DND-41 (cell line): ENCODE data around the gene GTPBP4.

Source experiments
- CTCF ChIP-seq: IDR thresholded peaks from 2 replicates; pipeline ENCODE4 v1.5.1; 2012; ENCODE audit warnings: borderline replicate concordance, low read length, moderate library complexity, mild to moderate bottlenecking; ENCODE audit not compliant: poor library complexity, severe bottlenecking; ENCODE audit errors: extremely low read depth
- EZH2 ChIP-seq: IDR thresholded peaks from 3 replicates; pipeline ENCODE4 v1.6.1; 2012; ENCODE audit warnings: borderline replicate concordance, low read depth, mild to moderate bottlenecking, moderate library complexity, low read length, inconsistent platforms; ENCODE audit not compliant: severe bottlenecking

- TF ChIP-seq CTCF (no peak), EZH2 (no peak)
These were observed 47.0 kb downstream of the GTPBP4 start for GRCh38 chr10:1035201-1035600.
